OCI-LY7 (cell line): ENCODE measurements around the gene HSPA4L. TPM values are rescaled to one million over a fixed set of nuclear protein-coding genes. Genes with fewer than 3 reads are reported as not detected.

Experiments used
- BruUV-seq: library from RNA; stranded (reverse); fragments of 400-500 nt; replicated peaks from 2 replicates; lab custom pipeline; 2021; lab: Mats Ljungman, UMichigan
- CTCF ChIA-PET: fragments of 300-600 bp; sonication (Branson Sonifier 250); formaldehyde crosslinking; loops from one replicate; lab custom pipeline; 2022; ENCODE audit warnings: antibody characterized with exemption; ENCODE audit not compliant: unreplicated experiment; lab: Charles Lee
- POLR2A ChIA-PET: fragments of 300-600 bp; sonication (Branson Sonifier 250); formaldehyde crosslinking; loops from one replicate; lab custom pipeline; 2022; ENCODE audit warnings: antibody characterized with exemption; lab: Charles Lee
- DNase-seq: peaks from one replicate; pipeline ENCODE4 v3.0.0-alpha.2; 2015; ENCODE audit warnings: low spot score
- H2AFZ ChIP-seq: fragments of 200-600 bp; sonication (generic), shearing (Covaris generic); 2 replicates; pipeline ENCODE4 v1.6.1; 2014; ENCODE audit warnings: mild to moderate bottlenecking, antibody characterized with exemption, low read length, moderate library complexity
- H3K27ac ChIP-seq: fragments of 200-600 bp; sonication (generic); 2 replicates; pipeline ENCODE4 v1.5.1; 2014; ENCODE audit warnings: mixed run types, low read depth, mild to moderate bottlenecking, moderate library complexity, low read length, inconsistent platforms; ENCODE audit not compliant: poor library complexity, severe bottlenecking
- H3K36me3 ChIP-seq: fragments of 200-600 bp; sonication (generic); 2 replicates; pipeline ENCODE4 v1.6.1; 2014; ENCODE audit warnings: mild to moderate bottlenecking, antibody characterized with exemption, low read length, moderate library complexity, mixed read lengths; ENCODE audit not compliant: insufficient read depth
- H3K4me1 ChIP-seq: fragments of 200-600 bp; sonication (generic); 2 replicates; pipeline ENCODE4 v1.5.1; 2014; ENCODE audit warnings: mild to moderate bottlenecking, low read length; ENCODE audit not compliant: insufficient read depth, poor library complexity, severe bottlenecking
- H3K4me2 ChIP-seq: fragments of 200-600 bp; sonication (generic); 2 replicates; pipeline ENCODE4 v1.6.1; 2014; ENCODE audit warnings: mild to moderate bottlenecking, low read length
- H3K4me3 ChIP-seq: fragments of 200-600 bp; sonication (generic); 2 replicates; pipeline ENCODE4 v1.5.1; 2014; ENCODE audit warnings: mild to moderate bottlenecking, low read depth, low read length; ENCODE audit not compliant: poor library complexity, severe bottlenecking
- H3K79me2 ChIP-seq: fragments of 200-600 bp; sonication (generic); 2 replicates; pipeline ENCODE4 v1.6.1; 2016; ENCODE audit warnings: low read depth, mild to moderate bottlenecking, low read length, moderate library complexity, mixed read lengths; ENCODE audit not compliant: insufficient read depth
- H3K9me2 ChIP-seq: fragments of 200-600 bp; sonication (generic); 2 replicates; pipeline ENCODE4 v1.6.1; 2016; ENCODE audit warnings: mild to moderate bottlenecking, low read length, mixed read lengths; ENCODE audit not compliant: insufficient read depth
- H3K9me3 ChIP-seq: fragments of 200-600 bp; sonication (generic); 2 replicates; pipeline ENCODE4 v1.6.1; 2014; ENCODE audit warnings: mild to moderate bottlenecking, mixed run types, low read length, mixed read lengths
- H4K20me1 ChIP-seq: fragments of 200-600 bp; sonication (generic); 2 replicates; pipeline ENCODE4 v1.6.1; 2014; ENCODE audit warnings: mild to moderate bottlenecking, antibody characterized with exemption, low read length, moderate library complexity, mixed read lengths; ENCODE audit not compliant: insufficient read depth
- EZH2phosphoT487 ChIP-seq: fragments of 200-600 bp; sonication (generic); IDR thresholded peaks from 2 replicates; pipeline ENCODE4 v1.6.1; 2018; ENCODE audit warnings: low read depth, borderline replicate concordance, mild to moderate bottlenecking, mixed run types, antibody characterized with exemption, low read length, moderate library complexity, mixed read lengths
- intact Hi-C: fragments of 100-400 bp; cut with micrococcal nuclease; formaldehyde crosslinking; loops from one replicate; pipeline ENCODE4 v1.10.0; 2022; ENCODE audit not compliant: unreplicated experiment
- total RNA-seq, 2 experiments: library from RNA; depleted of rRNA in 1 of 2; stranded (reverse); fragments of >200 nt in 1 of 2; shearing (Covaris generic) in 1 of 2; gene quantifications; 2 replicates each; pipeline ENCODE4 v1.2.3, GENCODE V29; 2014 to 2022
- TF ChIP-seq, protein P1 (sequence below): fragments of 200-600 bp; sonication (generic); conservative IDR thresholded peaks from 2 replicates; pipeline ENCODE4 v1.5.1; 2014; ENCODE audit warnings: mild to moderate bottlenecking, antibody characterized with exemption, low read length, moderate library complexity, mixed read lengths

Gene HSPA4L
- total RNA-seq, 2 experiments from 2014 or later, result not detected

DNA sequence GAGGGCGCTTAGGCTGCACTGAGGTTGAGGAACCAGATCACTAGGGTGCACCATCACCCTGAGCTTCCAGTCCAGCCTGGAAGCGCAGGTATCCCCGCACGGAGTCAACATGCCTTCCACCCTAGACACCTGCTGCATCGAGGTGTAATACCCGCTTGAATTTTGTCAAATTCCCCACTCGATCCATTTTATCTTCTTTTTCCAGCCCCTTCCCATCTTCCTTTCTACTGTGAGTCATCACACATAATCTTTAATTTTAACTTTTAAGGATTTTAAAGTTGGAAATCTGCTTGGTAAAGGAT, 99.4 kb downstream of the HSPA4L start:
- Histone ChIP-seq H3K9me2 (no peaks in the 10 kb centered on the region), H4K20me1 (peaks cover 19% of the 10 kb centered on the region; the same call in 1 of the 2 replicates), H3K4me1 (peaks cover 35% of the 10 kb centered on the region), H3K9me3 (no peaks in the 10 kb centered on the region), H3K4me2 (peak overlapping the region; percentile 91), H3K4me3 (peak overlapping the region; percentile 72), H3K79me2 (peaks cover 59% of the 10 kb centered on the region), H3K27ac (peak overlapping the region; percentile 67), H3K36me3 (peaks cover 48% of the 10 kb centered on the region), H2AFZ (peak overlapping the region; percentile 65; the same call in 1 of the 2 replicates)
- intact Hi-C loops, result loop anchor here (2.0 to 10.0 kb wide), 3 partner anchors 179 to 933 kb away; partner anchors contain the start of gene LARP1B
- BruUV-seq, result no TSS peak
- DNase-seq, result no peak
- TF ChIP-seq, protein P1, sequence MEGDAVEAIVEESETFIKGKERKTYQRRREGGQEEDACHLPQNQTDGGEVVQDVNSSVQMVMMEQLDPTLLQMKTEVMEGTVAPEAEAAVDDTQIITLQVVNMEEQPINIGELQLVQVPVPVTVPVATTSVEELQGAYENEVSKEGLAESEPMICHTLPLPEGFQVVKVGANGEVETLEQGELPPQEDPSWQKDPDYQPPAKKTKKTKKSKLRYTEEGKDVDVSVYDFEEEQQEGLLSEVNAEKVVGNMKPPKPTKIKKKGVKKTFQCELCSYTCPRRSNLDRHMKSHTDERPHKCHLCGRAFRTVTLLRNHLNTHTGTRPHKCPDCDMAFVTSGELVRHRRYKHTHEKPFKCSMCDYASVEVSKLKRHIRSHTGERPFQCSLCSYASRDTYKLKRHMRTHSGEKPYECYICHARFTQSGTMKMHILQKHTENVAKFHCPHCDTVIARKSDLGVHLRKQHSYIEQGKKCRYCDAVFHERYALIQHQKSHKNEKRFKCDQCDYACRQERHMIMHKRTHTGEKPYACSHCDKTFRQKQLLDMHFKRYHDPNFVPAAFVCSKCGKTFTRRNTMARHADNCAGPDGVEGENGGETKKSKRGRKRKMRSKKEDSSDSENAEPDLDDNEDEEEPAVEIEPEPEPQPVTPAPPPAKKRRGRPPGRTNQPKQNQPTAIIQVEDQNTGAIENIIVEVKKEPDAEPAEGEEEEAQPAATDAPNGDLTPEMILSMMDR, result no peak; the same call in 1 of the 2 replicates
- TF ChIP-seq EZH2phosphoT487, result no peak
- ChIA-PET POLR2A (interaction anchor here (0.8 to 1.6 kb wide), 9 partner anchors 8 to 150 kb away, joined by 3 to 12 read pairs (median 4); partner anchors contain the start of genes ABHD18 and MFSD8), CTCF (no interaction called here)

DNA sequence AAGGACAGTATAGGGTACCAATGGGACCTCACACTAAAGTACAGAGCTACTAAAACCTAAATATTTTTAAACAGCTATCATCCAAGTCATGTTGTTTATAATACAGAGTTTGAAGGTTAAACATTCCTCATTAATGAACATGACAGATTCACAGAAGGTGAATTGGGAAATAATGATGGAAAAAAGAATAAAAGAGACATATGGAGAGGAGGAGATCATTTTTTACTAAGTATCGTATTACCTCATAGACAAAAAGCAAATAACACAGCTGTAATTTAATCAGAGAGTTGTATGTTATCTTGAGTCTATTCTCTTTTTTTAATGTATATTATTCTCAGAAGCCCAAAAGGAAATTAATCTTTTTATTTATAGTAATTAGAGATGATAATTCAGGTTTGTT, 106.4 kb downstream of the HSPA4L start:
- ChIA-PET CTCF (no interaction called here), POLR2A (interaction anchor here (0.7 to 1.6 kb wide), 8 partner anchors 7 to 172 kb away, joined by 3 to 6 read pairs (median 4); partner anchors contain the start of gene PLK4)
- Histone ChIP-seq H3K9me2 (no peaks in the 10 kb centered on the region), H3K4me2 (no peak overlapping the region), H2AFZ (no peak overlapping the region), H3K36me3 (peaks cover 99% of the 10 kb centered on the region), H3K79me2 (peaks cover 77% of the 10 kb centered on the region), H3K9me3 (peaks cover 13% of the 10 kb centered on the region; the same call in 1 of the 2 replicates), H3K4me3 (no peak overlapping the region), H4K20me1 (peaks cover 19% of the 10 kb centered on the region; the same call in 1 of the 2 replicates), H3K4me1 (peaks cover 22% of the 10 kb centered on the region), H3K27ac (no peak overlapping the region)
- intact Hi-C loops, result loop anchor here (10.0 kb wide), 1 partner anchor 926 kb away; no protein-coding TSS in a partner anchor
- no peak for DNase-seq
- no peak for TF ChIP-seq EZH2phosphoT487
- TF ChIP-seq, protein P1, result no peak
- BruUV-seq, result no TSS peak

DNA sequence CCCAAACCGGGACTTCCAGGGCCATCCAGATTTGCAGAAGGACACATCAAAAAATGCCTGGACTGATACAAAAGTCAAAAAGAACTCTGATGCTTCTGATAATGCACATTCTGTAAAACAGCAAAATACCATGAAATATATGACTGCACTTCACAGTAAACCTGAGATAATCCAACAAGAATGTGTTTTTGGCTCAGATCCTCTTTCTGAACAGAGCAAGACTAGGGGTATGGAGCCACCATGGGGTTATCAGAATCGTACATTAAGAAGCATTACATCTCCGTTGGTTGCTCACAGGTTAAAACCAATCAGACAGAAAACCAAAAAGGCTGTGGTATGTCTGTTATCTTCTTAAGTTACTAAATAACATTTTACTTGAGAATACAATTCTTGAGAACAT, 107.8 kb downstream of the HSPA4L start:
- peaks cover 22% of the 10 kb centered on the region for H3K4me1 ChIP-seq
- no peak for DNase-seq
- no peak overlapping the region for H3K4me3 ChIP-seq
- H3K79me2 ChIP-seq, result peaks cover 67% of the 10 kb centered on the region
- H3K9me2 ChIP-seq, result no peaks in the 10 kb centered on the region
- no TSS peak for BruUV-seq
- H4K20me1 ChIP-seq, result peaks cover 19% of the 10 kb centered on the region; the same call in 1 of the 2 replicates
- no peak overlapping the region for H2AFZ ChIP-seq
- POLR2A ChIA-PET, result interaction anchor here (0.9 kb wide), 2 partner anchors 27 to 120 kb away, joined by 3 to 6 read pairs; no protein-coding TSS in a partner anchor
- H3K27ac ChIP-seq, result no peak overlapping the region
- intact Hi-C loops, result loop anchor here (10.0 kb wide), 1 partner anchor 925 kb away; no protein-coding TSS in a partner anchor
- H3K9me3 ChIP-seq, result peaks cover 13% of the 10 kb centered on the region; the same call in 1 of the 2 replicates
- H3K4me2 ChIP-seq, result no peak overlapping the region
- TF ChIP-seq, protein P1, result no peak
- no peak for TF ChIP-seq EZH2phosphoT487
- peaks cover 99% of the 10 kb centered on the region for H3K36me3 ChIP-seq
- CTCF ChIA-PET, result no interaction called here
